ENCODE results near the gene CORO6.

DNA sequence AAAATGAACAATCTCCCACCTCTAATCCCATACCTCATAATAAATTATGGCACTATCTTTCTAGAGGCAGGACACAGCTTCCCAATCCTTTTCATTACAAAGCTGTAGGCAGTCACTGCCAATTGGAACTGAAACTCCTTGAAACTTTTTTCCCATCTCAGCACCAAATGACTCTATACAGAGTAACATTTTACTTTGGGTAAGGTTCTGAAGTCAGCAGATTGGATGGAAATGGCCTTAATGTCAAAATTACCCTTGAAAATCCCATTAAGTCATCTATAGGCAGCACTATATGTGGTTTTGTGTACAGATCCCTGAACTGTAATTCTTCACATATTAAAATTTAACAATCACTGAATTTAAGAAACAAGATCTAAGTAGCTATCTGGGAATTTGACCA is 30.3 kb upstream of the CORO6 start:
- TF ChIP-seq POLR2A (IDR thresholded peaks at IDR 0.05; ENCODE audit: low read length): no peak
- TF ChIP-seq RFX5 (IDR thresholded peaks at IDR 0.05): no peak
- TF ChIP-seq, protein P1, sequence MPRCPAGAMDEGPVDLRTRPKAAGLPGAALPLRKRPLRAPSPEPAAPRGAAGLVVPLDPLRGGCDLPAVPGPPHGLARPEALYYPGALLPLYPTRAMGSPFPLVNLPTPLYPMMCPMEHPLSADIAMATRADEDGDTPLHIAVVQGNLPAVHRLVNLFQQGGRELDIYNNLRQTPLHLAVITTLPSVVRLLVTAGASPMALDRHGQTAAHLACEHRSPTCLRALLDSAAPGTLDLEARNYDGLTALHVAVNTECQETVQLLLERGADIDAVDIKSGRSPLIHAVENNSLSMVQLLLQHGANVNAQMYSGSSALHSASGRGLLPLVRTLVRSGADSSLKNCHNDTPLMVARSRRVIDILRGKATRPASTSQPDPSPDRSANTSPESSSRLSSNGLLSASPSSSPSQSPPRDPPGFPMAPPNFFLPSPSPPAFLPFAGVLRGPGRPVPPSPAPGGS (IDR thresholded peaks at IDR 0.05): no peak
- TF ChIP-seq, protein P2, sequence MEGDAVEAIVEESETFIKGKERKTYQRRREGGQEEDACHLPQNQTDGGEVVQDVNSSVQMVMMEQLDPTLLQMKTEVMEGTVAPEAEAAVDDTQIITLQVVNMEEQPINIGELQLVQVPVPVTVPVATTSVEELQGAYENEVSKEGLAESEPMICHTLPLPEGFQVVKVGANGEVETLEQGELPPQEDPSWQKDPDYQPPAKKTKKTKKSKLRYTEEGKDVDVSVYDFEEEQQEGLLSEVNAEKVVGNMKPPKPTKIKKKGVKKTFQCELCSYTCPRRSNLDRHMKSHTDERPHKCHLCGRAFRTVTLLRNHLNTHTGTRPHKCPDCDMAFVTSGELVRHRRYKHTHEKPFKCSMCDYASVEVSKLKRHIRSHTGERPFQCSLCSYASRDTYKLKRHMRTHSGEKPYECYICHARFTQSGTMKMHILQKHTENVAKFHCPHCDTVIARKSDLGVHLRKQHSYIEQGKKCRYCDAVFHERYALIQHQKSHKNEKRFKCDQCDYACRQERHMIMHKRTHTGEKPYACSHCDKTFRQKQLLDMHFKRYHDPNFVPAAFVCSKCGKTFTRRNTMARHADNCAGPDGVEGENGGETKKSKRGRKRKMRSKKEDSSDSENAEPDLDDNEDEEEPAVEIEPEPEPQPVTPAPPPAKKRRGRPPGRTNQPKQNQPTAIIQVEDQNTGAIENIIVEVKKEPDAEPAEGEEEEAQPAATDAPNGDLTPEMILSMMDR (IDR thresholded peaks at IDR 0.05): no peak
- TF ChIP-seq, protein P3, sequence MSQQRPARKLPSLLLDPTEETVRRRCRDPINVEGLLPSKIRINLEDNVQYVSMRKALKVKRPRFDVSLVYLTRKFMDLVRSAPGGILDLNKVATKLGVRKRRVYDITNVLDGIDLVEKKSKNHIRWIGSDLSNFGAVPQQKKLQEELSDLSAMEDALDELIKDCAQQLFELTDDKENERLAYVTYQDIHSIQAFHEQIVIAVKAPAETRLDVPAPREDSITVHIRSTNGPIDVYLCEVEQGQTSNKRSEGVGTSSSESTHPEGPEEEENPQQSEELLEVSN (IDR thresholded peaks at IDR 0.05; ENCODE audit: borderline replicate concordance, low read depth): no peak
- TF ChIP-seq MYC (IDR thresholded peaks at IDR 0.05; ENCODE audit: borderline replicate concordance, low read length): no peak
- TF ChIP-seq NFE2L2 (conservative IDR thresholded peaks at IDR 0.05; ENCODE audit: low read length): no peak
- no peak for TF ChIP-seq MAZ (IDR thresholded peaks at IDR 0.05; ENCODE audit: borderline replicate concordance, low read depth, low read length)
- TF ChIP-seq, protein P4, sequence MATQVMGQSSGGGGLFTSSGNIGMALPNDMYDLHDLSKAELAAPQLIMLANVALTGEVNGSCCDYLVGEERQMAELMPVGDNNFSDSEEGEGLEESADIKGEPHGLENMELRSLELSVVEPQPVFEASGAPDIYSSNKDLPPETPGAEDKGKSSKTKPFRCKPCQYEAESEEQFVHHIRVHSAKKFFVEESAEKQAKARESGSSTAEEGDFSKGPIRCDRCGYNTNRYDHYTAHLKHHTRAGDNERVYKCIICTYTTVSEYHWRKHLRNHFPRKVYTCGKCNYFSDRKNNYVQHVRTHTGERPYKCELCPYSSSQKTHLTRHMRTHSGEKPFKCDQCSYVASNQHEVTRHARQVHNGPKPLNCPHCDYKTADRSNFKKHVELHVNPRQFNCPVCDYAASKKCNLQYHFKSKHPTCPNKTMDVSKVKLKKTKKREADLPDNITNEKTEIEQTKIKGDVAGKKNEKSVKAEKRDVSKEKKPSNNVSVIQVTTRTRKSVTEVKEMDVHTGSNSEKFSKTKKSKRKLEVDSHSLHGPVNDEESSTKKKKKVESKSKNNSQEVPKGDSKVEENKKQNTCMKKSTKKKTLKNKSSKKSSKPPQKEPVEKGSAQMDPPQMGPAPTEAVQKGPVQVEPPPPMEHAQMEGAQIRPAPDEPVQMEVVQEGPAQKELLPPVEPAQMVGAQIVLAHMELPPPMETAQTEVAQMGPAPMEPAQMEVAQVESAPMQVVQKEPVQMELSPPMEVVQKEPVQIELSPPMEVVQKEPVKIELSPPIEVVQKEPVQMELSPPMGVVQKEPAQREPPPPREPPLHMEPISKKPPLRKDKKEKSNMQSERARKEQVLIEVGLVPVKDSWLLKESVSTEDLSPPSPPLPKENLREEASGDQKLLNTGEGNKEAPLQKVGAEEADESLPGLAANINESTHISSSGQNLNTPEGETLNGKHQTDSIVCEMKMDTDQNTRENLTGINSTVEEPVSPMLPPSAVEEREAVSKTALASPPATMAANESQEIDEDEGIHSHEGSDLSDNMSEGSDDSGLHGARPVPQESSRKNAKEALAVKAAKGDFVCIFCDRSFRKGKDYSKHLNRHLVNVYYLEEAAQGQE (IDR thresholded peaks at IDR 0.05): no peak

All from A549 (cell line).